ENCODE results near the gene TRIM29. TPM values are rescaled to one million over a fixed set of nuclear protein-coding genes. Genes with fewer than 3 reads are reported as not detected.

Gene TRIM29
- total RNA-seq, 1 donor from 2014 or later = 1.1 TPM

- H3K9me3 Mint-ChIP-seq (ENCODE audit: unreplicated experiment) = peaks cover 17% of the 10 kb centered on the region
- H3K27me3 ChIP-seq (ENCODE audit: insufficient read depth, low read length) = peaks cover 22% of the 10 kb centered on the region
Observed at GRCh38 chr11:120125509-120125908, 12.4 kb downstream of the TRIM29 start.

GRCh38 chr11:120125024-120125423, 12.9 kb downstream of the TRIM29 start:
- H3K36me3 ChIP-seq (ENCODE audit: insufficient read depth, low read length) = no peaks in the 10 kb centered on the region

More at GRCh38 chr11:120125509-120125908, 12.4 kb downstream of the TRIM29 start:
- Histone ChIP-seq H3K79me2 (ENCODE audit: insufficient read depth, low read length) (no peaks in the 10 kb centered on the region), H3K4me3 (ENCODE audit: insufficient read depth, low read depth, low read length) (no peak overlapping the region), H3K4me1 (ENCODE audit: insufficient read depth, low read length) (no peaks in the 10 kb centered on the region), H3K9ac (ENCODE audit: low read length) (no peak overlapping the region), H3K36me3 (ENCODE audit: insufficient read depth, low read length) (no peaks in the 10 kb centered on the region), H4K20me1 (ENCODE audit: insufficient read depth, low read length) (no peaks in the 10 kb centered on the region), H3K27ac (ENCODE audit: low read depth, low read length) (no peak overlapping the region), H3K9me3 (ENCODE audit: insufficient read depth, low read depth, low read length) (no peaks in the 10 kb centered on the region), H2AFZ (ENCODE audit: low read depth, low read length) (no peak overlapping the region), H3K4me2 (ENCODE audit: low read length) (no peak overlapping the region)
- FAIRE-seq = no peak
- TF ChIP-seq EZH2 (IDR thresholded peaks at IDR 0.05; ENCODE audit: insufficient read depth, low read length) = no peak
- TF ChIP-seq CTCF (IDR thresholded peaks at IDR 0.05; ENCODE audit: insufficient read depth, low read depth, low read length) = no peak
- H3K27ac Mint-ChIP-seq (ENCODE audit: unreplicated experiment) = no peak overlapping the region
- H3K36me3 Mint-ChIP-seq (ENCODE audit: low read depth, unreplicated experiment) = peaks cover 2% of the 10 kb centered on the region
- no peak for DNase-seq (ENCODE audit: low read depth)
- peaks cover 59% of the 10 kb centered on the region for H3K27me3 Mint-ChIP-seq (ENCODE audit: low read depth, unreplicated experiment)
- H3K4me3 Mint-ChIP-seq (ENCODE audit: unreplicated experiment) = no peak overlapping the region
- H3K4me1 Mint-ChIP-seq (ENCODE audit: low read depth, unreplicated experiment) = peaks cover 8% of the 10 kb centered on the region

More at GRCh38 chr11:120125024-120125423, 12.9 kb downstream of the TRIM29 start:
- Mint-ChIP-seq H3K27me3 (ENCODE audit: low read depth, unreplicated experiment) (peaks cover 60% of the 10 kb centered on the region), H3K27ac (ENCODE audit: unreplicated experiment) (no peak overlapping the region), H3K4me3 (ENCODE audit: unreplicated experiment) (no peak overlapping the region), H3K4me1 (ENCODE audit: low read depth, unreplicated experiment) (peaks cover 8% of the 10 kb centered on the region), H3K36me3 (ENCODE audit: low read depth, unreplicated experiment) (peaks cover 2% of the 10 kb centered on the region), H3K9me3 (ENCODE audit: unreplicated experiment) (peaks cover 17% of the 10 kb centered on the region)
- H3K4me1 ChIP-seq (ENCODE audit: insufficient read depth, low read length) = no peaks in the 10 kb centered on the region
- no peaks in the 10 kb centered on the region for H4K20me1 ChIP-seq (ENCODE audit: insufficient read depth, low read length)
- H3K27me3 ChIP-seq (ENCODE audit: insufficient read depth, low read length) = peaks cover 19% of the 10 kb centered on the region
- H3K9ac ChIP-seq (ENCODE audit: low read length) = no peak overlapping the region
- no peak for FAIRE-seq
- no peaks in the 10 kb centered on the region for H3K9me3 ChIP-seq (ENCODE audit: insufficient read depth, low read depth, low read length)
- H3K79me2 ChIP-seq (ENCODE audit: insufficient read depth, low read length) = no peaks in the 10 kb centered on the region
- no peak overlapping the region for H3K27ac ChIP-seq (ENCODE audit: low read depth, low read length)
- peak; percentile 7 for DNase-seq (ENCODE audit: low read depth)
- no peak overlapping the region for H3K4me3 ChIP-seq (ENCODE audit: insufficient read depth, low read depth, low read length)
- no peak overlapping the region for H2AFZ ChIP-seq (ENCODE audit: low read depth, low read length)
- H3K4me2 ChIP-seq (ENCODE audit: low read length) = no peak overlapping the region
- no peak for TF ChIP-seq CTCF (IDR thresholded peaks at IDR 0.05; ENCODE audit: insufficient read depth, low read depth, low read length)
- no peak for TF ChIP-seq EZH2 (IDR thresholded peaks at IDR 0.05; ENCODE audit: insufficient read depth, low read length)
